ENCODE measurements around the gene SPRY1.

Gene SPRY1, protein sequence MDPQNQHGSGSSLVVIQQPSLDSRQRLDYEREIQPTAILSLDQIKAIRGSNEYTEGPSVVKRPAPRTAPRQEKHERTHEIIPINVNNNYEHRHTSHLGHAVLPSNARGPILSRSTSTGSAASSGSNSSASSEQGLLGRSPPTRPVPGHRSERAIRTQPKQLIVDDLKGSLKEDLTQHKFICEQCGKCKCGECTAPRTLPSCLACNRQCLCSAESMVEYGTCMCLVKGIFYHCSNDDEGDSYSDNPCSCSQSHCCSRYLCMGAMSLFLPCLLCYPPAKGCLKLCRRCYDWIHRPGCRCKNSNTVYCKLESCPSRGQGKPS

DNA sequence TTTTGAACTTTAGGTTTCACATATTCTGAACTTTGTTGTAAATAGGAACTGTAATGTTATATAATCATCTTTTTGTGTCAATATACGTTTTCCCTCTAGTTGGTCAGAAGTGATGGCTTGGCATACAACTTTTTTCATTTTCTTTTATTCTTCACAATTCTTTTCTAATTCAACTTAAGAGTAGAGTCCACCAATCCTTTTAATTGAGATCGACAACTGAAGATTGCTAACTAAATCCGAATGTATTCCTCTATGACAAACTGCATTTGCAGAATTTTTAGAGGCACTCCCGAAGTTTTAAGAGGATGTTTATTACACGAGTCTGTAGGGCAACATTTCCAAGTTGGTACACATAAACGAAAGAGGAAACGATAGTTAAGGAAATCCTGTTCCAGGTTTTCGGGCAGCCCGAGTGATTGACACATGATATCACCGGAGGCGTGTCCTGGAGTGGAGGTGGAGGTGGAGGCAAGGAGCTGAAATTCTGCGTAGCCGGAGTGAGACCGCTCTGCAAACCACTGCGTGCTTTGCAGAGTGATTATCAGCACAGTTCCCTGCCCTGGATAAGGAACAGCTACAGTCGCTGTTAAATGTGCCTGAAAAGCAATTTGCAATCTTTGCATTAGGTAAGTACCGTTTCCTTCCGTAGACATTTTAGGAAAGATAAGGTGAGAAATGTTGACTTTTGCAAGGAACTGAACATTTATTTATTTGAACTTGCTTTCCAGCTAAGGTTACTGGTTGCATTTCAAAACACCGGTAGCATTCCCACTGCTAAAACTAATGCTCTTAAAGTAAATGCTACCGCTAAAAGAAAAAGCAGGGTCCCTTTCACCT is at the start of gene SPRY1:
Gene SPRY1 (plus strand): TSS at position 489 of the 837 bp plus-strand sequence. CDS start 4,797 bp downstream, outside the sequence.
- peak; percentile 94 for DNase-seq

DNA sequence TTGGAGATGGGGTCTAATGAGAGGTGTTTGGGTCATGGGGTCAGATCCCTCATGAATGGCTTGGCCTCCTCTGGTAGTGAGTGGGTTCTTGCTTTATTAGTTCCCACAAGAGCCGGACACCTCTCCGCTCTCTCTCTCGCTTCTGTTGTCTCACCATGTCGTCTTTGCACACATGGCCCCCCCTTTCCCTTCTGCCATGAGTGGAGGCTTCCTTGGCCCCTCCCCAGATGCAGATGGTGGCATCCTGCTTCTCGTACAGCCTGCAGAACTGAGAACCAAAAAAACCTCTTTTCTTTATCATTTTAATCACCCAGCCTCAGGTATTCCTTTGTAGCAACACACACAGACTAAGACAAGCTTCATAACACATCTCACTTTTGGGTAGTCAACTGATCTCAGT is 49.6 kb upstream of the SPRY1 start:
- DNase-seq = no peak

DNA sequence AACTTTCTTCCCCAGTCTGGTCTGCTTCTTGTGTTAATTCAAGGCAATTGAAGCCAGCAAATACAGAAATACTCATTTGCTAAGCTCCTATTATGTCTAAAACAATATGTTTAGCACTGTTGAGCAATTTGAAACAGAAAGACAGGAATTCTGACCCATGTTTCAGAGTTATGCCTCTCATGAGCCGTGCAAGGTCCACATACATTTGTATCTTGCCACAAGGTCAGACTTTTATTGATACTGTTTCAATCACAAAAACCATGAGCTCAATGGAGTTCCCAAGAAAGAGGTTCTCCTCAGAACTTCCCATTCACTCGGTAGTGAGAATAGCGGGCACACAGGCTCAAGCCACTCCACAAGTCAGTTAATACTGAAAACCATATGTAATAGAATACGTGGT is 47.6 kb upstream of the SPRY1 start:
- DNase-seq = no peak

DNA sequence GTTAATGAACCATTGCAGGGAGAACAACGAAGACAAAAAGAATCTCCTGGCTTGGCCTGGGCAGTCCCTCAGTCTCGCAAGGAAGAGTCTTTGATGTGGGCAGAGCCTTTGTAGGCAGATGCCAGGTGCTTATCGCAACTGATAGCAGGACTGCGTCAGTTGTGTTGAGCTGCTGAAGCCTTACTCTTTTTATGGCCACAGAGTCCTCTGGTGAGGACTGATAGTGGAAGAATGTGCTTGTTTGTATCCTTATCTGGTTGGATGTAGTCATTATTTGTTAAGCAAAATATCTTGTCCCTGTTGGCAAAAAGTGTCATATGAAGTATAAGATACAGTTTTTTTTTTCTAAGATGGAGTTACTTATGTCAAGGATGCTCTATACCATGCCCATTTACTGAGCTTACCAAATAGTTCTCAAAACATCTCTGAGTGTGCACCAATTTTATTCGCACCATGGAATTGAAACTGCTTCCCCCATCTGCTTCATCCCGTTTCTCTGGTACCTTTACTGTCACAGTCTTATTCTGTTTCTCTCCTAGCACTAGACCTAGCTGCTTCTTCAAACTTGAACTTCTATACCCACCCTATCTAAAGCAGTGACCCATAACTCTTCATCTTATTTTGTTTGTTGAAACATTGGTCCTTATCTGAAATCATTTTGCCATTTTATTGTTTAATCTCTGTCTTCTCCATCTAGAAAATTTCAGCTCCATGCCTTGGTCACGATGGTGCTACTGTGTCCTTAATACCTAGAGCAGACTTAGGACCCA is 47.0 kb upstream of the SPRY1 start:
- no peak for DNase-seq

DNA sequence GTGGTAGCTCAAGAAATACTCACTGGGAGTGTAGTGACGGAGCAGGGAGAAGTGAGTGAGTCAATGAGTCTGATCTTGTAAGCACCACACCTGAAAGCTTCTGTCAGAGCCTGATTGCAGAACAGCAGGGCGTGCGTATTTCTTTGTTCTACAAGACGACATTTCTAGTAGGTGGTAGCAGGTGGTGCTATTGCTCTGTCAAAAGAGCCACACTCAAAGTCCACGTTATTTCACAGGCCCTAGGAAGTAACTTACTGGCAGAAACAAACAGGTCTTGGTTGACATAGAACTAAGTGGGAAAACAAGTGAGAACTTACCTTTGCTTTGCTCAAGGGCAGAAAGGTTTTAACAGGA is 46.4 kb upstream of the SPRY1 start:
- peak; percentile 84 for DNase-seq

DNA sequence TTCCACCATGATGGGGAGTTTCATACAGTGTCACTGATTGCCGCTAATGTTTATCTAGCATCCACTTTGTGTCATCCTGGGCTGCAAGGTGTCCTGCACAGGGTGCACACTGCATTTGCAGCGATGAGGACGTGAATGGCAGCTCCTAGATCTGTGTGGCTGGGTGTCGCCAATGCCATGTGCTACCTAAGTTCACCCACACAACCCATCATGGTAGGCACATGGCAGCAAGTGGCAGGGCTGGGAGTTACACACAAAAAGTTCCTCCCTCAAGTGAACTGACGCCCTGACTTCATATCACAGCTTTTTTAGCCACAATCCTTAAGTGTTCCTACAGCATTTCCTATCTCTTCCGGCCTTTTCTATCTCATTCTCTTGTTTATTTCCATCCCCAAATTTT is 45.9 kb upstream of the SPRY1 start:
- no peak for DNase-seq

DNA sequence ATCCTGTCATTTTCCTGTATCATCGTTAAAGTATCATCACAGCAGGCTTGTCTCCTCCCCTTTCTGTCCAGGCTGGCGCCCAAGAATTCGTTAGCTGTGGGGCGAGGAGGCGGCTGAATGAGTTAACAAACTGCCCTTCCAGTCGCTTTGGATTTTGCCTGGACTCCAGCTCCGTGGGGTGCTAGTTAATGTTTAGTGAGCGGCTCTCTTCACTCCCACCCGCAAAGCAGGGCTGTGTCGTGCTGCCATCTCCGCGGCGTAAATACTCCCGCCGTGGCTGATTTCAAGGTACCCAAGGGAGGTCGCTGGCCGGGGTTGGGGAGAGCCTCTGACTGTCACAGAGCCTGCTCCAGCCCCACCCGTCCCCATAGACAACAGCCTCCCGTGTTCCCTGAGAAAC is 44.9 kb upstream of the SPRY1 start:
- DNase-seq = peak; percentile 85

DNA sequence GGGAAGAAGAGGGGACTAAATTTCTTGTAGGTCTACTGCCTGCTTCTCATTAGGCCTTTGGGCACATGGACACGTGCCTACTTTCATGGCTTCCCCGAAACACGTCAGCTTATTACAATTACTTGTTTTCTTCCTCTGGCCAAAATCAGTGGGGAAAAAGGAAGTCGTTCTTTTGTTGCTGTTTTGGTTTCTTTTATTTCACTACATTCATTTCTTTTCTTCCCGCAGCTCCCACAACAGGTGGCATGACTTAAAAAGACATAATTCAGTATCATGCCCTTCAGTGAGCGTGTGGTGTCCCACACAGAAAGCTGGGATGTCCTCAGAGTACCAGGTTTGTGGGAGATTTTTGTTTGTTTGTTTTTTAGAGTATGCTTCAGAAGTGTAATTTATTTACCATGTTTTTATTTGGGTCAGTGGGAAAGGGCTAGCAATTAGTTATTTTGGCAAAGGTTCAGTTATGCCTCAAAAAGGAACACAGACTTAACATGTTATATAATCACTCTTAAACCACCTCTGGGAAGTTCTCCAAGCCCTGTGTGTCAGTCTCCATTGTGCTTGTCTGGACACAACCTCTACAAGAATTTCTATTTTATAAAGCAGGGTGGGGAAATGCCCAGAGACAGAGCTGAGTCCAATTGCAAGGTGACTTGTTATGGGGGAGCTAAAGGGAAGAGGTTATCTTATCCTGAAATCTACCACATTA is 44.2 kb upstream of the SPRY1 start:
- DNase-seq = peak; percentile 27

DNA sequence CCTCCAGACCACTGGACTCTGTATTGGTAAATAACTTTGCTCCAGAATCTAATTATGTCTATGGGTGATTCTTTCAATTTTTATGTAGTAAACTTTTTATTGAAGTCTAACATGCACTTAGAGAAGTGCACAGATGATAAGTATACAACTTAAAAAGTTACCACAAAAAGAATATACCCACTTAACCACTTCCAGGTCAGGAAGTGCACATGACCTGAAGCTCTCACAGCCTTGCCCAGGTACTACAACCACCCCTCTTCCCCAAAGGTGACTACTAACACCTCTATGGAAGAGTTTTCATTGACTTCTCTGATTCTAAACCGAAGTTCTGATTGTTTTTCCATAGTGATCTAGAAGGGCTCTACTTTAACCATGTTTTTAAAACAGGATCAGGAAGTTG is 43.6 kb upstream of the SPRY1 start:
- no peak for DNase-seq

DNA sequence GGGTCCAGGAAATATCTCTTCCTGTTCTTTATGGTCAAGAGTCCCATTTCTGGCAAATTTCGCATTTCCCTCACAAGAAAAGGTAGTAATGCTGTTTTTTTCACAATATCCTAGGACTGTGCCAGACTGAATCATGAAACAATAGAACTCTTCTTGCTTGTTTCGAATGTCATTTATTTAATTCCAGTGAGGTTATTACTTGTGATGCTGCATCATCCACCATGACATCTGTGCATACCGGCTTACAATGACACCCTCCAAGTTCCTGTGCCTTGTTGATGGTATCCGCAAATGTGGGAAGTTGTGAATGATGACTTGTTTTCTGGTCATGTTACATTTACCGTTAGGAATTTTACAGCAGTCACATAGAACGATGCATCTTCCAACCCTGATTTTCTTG is 42.9 kb upstream of the SPRY1 start:
- no peak for DNase-seq

DNA sequence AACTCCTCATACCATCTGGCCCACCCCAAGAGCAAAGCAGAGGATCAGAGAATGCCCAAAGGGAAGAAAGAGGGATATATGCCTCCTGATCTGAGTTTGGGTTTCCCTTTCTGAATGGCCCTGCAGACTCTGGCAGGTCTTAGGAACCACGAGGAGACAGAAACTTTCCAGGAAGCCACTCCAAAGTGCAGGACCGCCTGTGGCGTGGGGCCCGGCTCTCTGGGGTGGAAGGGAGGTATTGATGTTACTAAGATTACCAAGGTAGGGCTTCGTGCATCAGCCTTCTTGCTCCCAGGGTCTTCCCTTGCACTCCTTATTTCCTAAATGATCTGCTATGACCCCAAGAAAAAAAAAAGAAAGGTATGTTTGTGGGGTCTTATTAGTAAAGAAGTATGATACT is 41.9 kb upstream of the SPRY1 start:
- no peak for DNase-seq

DNA sequence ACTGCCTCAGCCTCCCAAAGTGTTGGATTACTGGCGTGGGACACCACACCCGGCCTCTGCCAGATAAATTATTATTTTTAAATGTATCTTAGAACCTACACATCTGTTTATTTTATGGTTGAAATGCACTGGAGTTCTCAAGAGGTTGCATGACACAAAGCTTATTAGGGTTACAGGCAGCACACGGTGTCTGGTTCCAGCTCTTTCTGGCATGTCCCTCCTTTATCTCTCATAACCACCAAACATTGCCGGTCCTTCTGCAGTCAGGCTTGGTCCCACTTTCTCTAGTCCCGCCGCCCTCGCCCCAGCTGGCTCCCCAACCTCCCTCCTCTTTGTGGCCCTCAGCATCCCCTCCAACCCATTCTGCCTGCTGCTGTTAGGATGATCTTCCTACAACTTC is 39.7 kb upstream of the SPRY1 start:
- DNase-seq = no peak

DNA sequence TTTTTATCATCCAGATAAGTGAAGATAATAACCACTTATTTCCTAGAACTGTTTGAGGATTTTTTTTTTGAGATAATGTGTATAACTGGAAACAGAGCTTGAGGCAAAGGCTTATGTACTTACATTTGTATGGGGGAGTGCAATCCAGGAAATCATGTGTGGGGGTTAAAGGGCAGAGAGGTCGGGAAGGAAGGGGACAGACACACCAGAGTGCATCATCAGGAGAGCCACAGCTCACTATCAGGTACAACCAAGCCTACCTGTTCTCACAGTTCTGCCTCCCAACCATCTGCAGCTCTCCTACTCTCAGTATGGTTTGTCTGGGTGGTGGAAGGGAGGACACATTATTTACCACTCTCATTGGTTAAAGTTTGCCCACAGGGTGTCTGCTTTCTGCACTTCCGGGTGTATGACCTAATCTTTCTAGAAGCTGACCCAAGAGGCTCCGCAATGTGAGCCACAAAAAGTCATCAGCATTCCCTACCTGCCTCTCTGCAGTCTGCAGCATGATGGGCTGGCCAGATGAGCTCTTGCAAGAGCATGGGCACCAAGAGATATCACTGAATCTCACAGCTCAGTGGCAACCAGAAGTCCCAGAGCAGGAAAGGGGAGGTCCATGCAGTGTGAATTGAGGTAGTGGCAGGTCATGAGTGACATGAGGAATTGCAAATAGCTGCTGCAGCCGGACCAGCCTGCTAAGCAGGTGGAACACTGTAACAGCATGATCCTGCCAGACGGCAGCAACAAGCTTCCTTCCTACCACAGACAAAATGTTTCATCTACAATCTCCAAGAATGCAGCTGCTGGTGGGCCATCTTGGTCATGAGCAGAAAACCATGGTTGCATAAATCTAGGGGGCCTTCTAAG is 36.9 kb upstream of the SPRY1 start:
- no peak for DNase-seq

DNA sequence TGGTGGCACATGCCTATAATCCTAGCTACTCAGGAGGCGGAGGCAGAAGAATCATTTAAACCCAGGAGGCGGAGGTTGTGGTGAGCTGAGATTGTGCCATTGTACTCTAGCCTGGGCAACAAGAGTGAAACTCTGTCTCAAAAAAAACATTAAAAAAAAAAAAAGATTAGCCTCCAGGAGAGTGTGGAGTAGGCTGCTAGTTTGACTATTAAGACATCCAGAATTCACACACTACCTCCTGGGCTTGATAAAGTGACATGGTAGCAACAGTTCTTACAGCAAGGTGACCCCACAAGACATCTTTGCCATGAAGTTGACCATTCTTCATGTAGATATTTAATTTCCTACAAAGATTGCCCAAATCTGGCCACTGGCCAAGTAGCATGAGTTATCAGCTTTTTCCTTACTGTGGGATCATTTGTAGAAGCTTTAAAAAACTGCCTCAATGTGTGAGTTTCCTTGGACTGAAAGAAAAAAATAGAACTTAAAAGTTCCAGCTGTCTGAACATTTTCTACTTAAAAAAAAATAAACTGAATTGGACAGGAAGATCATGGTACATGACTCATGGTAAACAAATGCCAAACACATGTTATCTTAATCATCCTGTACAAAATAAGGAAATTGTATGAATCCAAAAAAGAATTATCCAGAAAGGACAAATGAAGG is 35.3 kb upstream of the SPRY1 start:
- DNase-seq = peak; percentile 4

DNA sequence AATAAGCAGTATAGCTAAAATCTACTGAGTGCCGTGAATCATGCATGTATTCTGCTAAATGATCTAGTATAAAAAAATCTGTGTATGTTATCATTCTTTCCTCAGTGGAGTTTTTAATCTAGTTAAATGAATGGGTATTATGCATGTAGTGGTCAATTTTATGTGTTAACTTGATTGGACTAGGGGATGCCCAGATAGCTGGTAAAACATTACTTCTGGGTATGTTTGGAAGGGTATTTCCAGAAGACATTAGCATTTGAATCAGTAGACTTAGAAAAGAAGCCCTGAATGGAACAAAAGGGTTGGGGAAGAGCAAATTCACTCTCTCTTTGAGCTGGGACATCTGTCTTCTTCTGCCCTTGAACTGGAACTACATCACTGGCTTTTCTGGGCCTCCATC is 34.5 kb upstream of the SPRY1 start:
- no peak for DNase-seq

DNA sequence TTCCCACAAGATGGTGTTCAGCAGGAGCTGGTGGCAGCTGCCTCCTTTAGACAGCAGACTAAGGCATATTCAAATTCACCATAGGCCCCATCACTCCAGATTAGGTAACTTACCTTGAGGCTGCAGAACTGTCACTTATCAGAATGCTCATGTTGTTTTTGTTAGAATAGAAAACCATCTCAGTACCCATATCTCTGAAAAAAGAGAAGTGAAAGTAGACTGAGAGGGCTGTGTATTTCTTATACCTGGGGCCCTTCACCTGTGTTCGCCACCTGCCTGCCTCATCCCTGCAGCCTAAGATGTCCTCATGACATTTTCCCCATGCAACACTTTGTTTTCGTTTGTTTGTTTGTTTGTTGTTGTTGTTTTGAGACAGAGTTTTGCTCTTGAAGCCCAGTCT is 32.9 kb upstream of the SPRY1 start:
- no peak for DNase-seq

DNA sequence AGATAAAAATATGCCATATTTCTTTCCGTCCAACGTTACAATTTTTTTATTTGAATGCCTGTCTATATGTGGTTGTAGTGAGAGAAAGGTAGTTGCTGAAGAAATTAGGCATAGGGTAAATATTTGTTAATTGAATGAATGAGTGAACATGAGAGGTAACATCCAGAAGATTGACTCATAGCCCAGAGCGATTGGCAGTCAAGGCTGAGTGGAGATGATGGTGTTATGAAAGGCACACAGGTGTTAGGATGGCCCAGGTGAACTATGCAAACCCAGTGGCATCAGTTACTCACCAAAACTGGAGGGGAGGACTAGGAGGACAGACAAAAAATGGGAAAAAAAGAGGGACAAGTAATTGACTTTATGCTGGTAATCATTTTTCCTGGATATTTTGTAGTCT is 31.7 kb upstream of the SPRY1 start:
- DNase-seq = peak; percentile 75

DNA sequence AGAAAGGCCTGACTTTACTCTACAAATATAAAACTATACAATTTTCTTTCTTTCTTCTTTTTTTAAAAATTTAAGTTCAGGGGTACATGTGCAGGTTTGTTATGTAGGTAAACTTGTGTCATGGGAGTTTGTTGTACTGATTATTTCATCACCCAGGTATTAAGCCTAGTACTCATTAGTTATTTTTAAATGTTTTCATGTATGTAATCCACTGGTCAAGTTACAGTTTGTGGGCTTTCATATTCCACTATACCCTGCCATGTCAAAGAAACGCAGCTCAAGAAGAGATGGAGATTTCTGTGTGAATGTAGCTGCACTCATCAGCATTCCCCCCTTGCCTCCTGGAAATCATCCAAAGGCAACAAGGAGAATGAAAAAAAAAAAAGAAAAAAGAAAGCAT is 31.2 kb upstream of the SPRY1 start:
- DNase-seq = peak; percentile 48

DNA sequence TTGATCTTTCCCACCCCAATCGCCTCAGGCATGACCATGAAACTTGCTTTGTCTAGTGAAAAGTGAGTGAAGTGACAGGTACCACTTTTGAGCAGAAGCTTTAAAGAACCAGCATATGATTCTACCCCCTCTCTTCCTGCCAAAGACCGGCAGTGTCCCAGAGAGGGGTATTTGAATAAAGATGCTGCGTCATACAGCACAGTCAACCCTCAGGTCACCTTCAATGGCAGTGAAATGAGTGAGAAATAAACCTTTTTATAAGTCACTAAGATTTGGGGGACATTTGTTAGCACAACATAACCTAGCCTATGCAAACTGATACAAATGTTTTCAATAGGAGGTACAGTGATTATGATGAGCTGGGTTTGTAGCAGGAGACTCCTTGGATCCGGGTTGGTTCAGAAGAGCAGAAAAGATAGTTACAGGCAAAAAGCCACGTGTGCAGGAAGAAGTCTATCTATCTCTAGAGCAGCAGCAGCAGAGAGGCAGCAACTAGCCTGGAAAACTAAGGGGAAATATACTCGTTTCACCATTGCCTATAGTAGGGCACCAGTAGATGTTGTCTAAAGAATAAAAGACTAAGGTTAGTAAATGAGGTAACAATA is 30.3 kb upstream of the SPRY1 start:
- peak; percentile 75 for DNase-seq

DNA sequence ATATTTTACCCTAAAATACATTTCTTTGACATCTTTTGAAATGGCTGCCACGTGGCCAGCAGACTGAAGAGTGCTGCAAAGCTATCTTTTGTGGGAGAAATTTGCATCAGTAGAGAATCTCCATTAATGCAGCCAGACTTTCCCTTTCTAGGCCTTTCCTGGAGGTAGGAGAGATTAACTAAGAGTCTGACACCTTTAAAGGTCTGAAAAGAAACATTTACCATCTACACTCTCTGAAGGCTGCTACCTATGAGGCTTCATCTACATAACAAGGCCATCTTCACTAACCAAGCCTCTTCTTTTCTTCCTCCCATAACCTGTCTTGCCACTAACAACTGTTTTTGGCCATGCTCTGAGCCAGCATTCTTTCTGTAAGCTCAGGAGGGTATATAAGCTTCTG is 17.8 kb upstream of the SPRY1 start:
- DNase-seq = no peak

DNA sequence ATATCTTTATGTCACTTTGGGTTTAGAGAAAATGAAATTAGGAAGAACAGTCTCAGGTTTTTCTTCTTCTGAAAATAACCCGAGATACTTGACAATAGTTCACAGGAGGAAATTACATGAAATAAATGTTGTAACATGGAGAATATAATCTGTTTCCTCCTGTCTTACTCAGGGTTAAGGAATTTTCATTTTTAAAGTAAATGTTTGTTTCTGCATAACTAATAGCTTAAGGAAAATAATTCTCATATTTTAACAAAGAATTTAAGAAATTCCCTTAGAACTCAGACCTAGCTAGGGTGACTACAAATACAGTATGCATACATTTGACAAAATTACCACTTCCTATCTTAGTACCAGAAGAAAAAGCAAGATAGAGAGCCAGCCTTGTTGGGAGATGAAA is 17.2 kb upstream of the SPRY1 start:
- DNase-seq = no peak
